GM12874 (cell line): ENCODE measurements around the gene NFATC2.
A peak's percentile ranks its signal among the peaks of the same experiment; 100 is the strongest.

Experiments
- TF ChIP-seq, protein P1 (sequence below): IDR thresholded peaks from 2 replicates; pipeline ENCODE4 v1.5.1; 2011; ENCODE audit warnings: low read depth, mild to moderate bottlenecking, control low read depth, low read length, moderate library complexity; ENCODE audit not compliant: insufficient read depth

The NFATC2 gene

DNA sequence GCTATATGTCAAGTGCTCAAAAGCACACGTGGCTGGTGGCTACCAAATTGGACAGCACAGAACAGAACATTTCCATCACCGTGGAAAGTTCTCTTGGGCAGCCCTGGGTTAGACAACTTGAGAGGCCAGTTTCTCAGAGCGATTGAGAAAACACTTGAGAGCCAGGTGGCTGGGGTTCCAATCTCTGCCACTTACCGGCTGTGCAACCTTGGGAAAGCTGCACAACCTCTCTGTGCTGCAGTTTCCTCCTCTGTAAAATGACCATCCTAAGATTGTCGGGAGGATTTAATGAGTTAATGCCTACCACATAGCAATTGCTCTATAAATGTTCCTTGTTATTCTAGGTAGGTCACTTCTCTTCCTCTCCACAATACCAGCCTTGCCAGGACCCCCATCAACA, 25.1 kb upstream of the NFATC2 start:
- TF ChIP-seq, protein P1, sequence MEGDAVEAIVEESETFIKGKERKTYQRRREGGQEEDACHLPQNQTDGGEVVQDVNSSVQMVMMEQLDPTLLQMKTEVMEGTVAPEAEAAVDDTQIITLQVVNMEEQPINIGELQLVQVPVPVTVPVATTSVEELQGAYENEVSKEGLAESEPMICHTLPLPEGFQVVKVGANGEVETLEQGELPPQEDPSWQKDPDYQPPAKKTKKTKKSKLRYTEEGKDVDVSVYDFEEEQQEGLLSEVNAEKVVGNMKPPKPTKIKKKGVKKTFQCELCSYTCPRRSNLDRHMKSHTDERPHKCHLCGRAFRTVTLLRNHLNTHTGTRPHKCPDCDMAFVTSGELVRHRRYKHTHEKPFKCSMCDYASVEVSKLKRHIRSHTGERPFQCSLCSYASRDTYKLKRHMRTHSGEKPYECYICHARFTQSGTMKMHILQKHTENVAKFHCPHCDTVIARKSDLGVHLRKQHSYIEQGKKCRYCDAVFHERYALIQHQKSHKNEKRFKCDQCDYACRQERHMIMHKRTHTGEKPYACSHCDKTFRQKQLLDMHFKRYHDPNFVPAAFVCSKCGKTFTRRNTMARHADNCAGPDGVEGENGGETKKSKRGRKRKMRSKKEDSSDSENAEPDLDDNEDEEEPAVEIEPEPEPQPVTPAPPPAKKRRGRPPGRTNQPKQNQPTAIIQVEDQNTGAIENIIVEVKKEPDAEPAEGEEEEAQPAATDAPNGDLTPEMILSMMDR: no peak

DNA sequence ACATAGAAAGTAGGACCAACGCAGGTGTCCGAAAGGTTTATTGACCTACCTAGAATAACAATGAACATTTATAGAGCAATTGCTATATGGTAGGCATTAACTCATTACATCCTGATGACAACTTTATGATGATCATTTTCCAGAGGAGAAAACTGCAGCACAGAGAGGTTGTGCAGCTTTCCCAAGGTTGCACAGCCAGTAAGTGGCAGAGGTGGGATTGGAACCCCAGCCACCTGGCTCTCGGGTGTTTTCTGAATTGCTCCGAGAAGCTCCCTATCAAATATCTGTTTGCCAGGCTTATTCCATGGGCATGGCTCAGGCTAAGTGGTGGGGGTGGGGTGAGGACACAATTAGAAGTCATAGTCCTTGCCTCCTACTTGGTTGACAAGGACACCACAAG, 24.1 kb upstream of the NFATC2 start:
- TF ChIP-seq, protein P1: no peak

DNA sequence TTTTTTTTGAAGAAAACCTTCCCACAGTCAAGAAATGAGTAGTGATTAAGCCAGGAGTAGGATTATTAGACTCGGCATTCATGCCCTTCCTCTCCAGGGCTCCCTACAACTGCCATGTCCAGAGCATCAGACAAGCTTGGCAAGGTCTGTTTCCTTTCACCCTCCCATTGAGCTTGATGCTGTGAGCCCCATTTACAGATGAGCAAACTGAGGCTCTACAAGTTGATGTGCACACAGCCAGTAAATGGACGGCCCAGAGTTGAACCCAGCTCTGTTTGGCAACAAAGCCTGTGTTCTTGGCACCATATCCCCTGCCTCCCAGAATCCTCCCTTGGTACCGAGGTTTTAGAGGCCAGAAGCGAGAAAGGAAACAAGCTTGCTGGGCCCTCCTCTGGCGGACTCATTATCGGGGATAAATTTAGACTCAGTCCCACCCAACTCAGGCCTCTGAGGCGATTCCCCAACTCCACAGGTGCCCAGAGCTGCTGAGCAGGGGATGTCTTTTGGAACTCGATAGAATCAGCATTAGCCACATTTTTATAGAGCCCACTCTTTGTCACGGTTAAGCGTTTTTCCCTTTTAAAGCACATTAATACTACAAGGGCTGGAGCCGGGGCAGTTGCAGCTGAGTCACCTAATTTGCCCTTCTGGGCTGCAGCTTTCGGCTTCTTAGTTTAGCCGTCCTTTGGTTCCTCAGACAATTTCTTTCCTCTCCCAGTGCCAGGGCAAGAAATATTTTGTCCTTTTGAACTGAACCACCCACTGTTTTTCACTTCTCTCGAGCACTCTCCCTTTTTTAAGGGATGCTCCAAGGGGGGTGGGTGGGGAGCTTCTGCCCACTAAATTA, 23.0 kb upstream of the NFATC2 start:
- TF ChIP-seq, protein P1: no peak

DNA sequence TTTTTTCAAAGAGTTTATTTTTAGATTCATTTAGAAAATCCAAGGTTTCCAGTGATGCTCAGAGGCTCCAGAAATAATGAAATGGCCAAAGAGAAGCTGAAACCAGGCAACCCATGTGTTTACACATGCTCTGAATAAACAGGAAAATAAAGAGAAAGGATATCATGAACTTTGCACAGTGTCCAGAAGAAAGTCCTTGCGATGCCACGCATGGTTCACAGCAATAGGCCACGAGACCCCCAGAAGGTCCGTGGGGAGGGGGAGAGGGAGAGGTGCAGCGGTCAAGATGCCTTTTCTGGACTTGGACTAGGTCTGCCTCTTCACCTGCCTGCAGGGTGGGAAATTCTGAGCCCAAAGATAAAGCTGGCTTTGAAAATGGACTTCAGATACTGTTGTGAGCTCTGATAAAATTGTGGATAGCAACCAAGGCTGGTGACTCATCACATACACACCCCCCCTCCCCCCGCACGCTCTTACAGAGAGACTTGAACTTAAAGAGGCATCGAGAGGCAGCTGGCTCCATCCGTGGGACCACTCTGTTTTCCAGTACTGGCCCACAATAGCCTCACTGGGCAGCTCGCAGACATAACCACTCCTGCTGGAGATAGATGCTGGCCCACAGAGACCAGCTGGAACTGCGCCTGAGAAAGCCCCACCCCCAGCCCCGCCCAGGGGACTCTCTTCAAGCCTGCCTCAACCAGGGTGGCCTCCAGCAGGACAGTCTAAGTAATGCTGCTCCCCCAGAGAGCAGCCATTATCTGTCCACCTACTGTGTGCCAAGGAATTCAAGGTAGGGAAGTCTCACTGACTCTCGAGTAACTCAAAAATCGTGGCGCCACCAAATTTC, 21.2 kb upstream of the NFATC2 start:
- TF ChIP-seq, protein P1: no peak

DNA sequence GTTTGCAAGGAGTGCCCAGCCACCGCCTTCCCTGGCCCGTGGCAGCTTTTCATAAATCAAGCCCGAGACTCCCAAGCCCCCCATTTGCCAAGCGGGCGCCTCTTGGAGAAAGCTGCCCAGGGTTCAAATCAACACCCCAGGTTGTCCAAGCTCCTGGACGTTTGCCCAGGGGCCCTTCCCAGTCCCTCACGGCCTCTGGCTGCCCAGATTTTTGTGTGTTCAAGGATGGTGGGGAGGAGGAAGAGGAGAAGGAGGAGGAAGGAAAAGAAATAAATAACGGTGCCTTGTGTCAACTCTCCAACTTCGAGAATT, 20.6 kb upstream of the NFATC2 start:
- TF ChIP-seq, protein P1: no peak

DNA sequence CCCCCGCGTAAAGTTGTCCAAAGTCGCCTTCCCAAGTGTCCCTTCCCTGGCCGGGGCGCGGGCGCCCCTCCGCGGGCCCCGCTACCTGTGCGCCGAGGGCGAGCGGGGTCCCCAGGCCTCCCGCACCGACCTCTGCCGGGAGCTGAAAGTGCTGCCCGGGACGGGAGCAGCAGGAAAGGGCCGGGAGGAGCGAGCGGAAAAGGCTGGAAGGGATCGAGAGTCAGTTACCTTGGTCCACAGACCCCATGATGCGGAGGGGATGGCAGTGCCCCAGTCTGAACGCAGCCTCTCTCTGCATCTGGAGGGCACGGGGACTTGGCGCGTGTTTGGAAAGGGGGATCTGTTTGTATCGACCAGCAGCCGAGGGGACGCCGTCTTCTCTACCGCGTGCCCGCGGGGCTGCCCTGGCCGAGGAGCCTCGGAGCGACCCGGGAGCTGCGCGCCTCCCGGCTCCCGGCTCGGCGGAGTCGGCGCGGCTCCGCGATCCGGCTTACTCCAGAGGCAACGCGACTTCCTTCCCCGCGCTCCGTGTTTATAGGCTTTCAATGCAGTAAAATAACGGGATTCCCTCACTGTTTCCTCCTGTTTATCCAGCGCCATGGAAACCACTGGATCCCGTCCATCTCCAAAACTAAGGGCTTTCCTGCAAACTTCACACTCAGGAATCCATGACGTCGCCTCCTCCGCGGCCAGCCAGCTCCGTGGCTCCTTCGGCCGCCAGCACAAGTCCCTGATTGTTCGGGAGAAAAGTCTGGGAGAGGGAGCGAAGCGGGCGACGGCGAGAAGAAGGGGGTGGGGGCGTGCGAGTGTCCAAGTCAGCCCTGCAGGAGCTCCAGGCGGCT, 20.0 kb upstream of the NFATC2 start:
- TF ChIP-seq, protein P1: peak; percentile 18; the same call in 1 of the 2 replicates

DNA sequence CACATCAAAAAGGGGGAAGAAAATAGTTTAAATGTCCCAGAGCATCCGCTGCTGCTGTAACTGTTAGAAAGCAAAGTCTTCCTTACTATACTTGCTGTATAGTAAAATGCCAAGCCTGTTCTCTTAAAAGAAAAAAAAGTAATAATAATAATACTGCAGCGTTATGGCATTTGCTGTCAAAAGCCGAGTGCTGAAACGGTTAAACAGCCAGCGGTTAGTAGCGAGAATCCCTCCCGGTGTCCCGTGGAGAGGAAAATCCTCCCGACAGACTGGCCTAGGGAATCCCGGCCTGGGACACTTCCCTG, 19.5 kb upstream of the NFATC2 start:
- TF ChIP-seq, protein P1: no peak
